Left renal cortex interstitium (tissue), 4 donors: Measurements from ENCODE around the gene ZBTB20. TPM values are rescaled to one million over a fixed set of nuclear protein-coding genes. Genes with fewer than 3 reads are reported as not detected.

ENCODE experiments used
- DNase-seq, 4 donors: peaks; one replicate each; pipeline ENCODE4 v3.0.0-alpha.2; 2013; ENCODE audit warnings: low read depth in 4 of 4, low spot score in 2 of 4, missing footprints in 1 of 4
- polyA plus RNA-seq, 4 donors: library from polyadenylated mRNA; unstranded; fragments of 120-200 nt; gene quantifications; one replicate each; pipeline ENCODE4 v1.2.1, GENCODE V29; 2013; ENCODE audit not compliant: insufficient read length in 4 of 4

Gene ZBTB20
- polyA plus RNA-seq, 4 donors = 4.5 to 6.5 (median 5.8) TPM

GRCh38 chr3:114462750-114463149 lies 684.3 kb downstream of the ZBTB20 start:
- DNase-seq = no peak

- no peak for DNase-seq
Measured at GRCh38 chr3:114460459-114460858, 686.6 kb downstream of the ZBTB20 start.

GRCh38 chr3:114456742-114457141 lies 690.3 kb downstream of the ZBTB20 start:
- DNase-seq = peak in 1 of 4 donors; percentile 13

- no peak for DNase-seq
Measured at GRCh38 chr3:114455432-114455831, 691.7 kb downstream of the ZBTB20 start.

GRCh38 chr3:114454551-114455251 lies 692.4 kb downstream of the ZBTB20 start:
- peak in 3 of 4 donors; percentile 15 to 71 (median 55) for DNase-seq

- no peak for DNase-seq
Measured at GRCh38 chr3:114453361-114453780, 693.7 kb downstream of the ZBTB20 start.

GRCh38 chr3:114452937-114453336 lies 694.2 kb downstream of the ZBTB20 start:
- no peak for DNase-seq

- DNase-seq = no peak
Measured at GRCh38 chr3:114452256-114452655, 694.8 kb downstream of the ZBTB20 start.

GRCh38 chr3:114451561-114452018 lies 695.5 kb downstream of the ZBTB20 start:
- no peak for DNase-seq

GRCh38 chr3:114451051-114451451 lies 696.0 kb downstream of the ZBTB20 start:
- no peak for DNase-seq

GRCh38 chr3:114450008-114450596 lies 697.0 kb downstream of the ZBTB20 start:
- no peak for DNase-seq

- DNase-seq = no peak
Measured at GRCh38 chr3:114449271-114450007, 697.6 kb downstream of the ZBTB20 start.

- no peak for DNase-seq
Measured at GRCh38 chr3:114447950-114448479, 699.1 kb downstream of the ZBTB20 start.

- no peak for DNase-seq
Measured at GRCh38 chr3:114447545-114447944, 699.5 kb downstream of the ZBTB20 start.

GRCh38 chr3:114446600-114446999 lies 700.5 kb downstream of the ZBTB20 start:
- DNase-seq = no peak

GRCh38 chr3:114445233-114445632 lies 701.9 kb downstream of the ZBTB20 start:
- no peak for DNase-seq

- no peak for DNase-seq
Measured at GRCh38 chr3:114444216-114444615, 702.9 kb downstream of the ZBTB20 start.

- DNase-seq = no peak
Measured at GRCh38 chr3:114442246-114442645, 704.8 kb downstream of the ZBTB20 start.

GRCh38 chr3:114441386-114441785 lies 705.7 kb downstream of the ZBTB20 start:
- DNase-seq = no peak

GRCh38 chr3:114440700-114441099 lies 706.4 kb downstream of the ZBTB20 start:
- no peak for DNase-seq

- no peak for DNase-seq
Measured at GRCh38 chr3:114439284-114439683, 707.8 kb downstream of the ZBTB20 start.
